CD4-positive, alpha-beta T cell treated with Interferon alpha-2 for 1 hour (primary cell): Measurements from ENCODE around the gene ABHD12.

ENCODE experiments used
- DNase-seq, 2 donors: peaks; one replicate each; pipeline ENCODE4 v3.0.0-alpha.2; 2020 to 2022

ABHD12 gene

DNA sequence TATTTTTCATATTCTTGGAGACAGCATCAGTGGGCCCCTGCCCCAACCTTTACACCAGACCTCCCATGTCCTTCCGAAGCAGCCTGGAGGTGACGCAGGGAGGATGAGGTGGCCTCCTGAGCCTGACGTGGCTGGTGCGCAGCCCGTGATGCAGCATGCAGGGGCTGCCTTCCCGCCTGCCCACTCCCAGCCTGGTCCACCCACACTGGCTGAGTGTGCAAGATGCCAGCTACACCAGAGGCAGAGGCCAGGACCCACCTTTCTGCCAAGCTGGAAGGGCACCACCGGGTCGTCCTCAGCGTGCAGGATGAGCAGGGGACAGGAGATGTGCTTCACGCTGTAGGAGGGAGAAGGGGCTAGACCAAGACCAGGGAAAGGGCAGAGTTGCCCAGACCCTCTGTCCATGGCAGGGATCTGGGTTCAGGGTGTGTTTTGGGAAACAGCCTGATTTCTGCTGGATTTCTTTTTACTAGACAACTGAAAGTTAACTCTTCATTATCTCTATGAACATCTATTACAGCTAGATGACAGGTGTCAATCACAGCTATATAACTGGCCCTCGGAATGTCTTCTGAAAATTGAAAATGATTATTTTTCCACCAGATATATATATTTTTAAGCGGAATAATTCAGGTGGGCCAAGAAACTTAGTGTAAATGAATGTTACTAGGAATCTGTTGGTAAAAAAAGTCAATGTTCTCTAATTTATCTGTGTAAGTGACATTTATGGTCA lies 87.2 kb downstream of the ABHD12 start:
- DNase-seq = no peak

DNA sequence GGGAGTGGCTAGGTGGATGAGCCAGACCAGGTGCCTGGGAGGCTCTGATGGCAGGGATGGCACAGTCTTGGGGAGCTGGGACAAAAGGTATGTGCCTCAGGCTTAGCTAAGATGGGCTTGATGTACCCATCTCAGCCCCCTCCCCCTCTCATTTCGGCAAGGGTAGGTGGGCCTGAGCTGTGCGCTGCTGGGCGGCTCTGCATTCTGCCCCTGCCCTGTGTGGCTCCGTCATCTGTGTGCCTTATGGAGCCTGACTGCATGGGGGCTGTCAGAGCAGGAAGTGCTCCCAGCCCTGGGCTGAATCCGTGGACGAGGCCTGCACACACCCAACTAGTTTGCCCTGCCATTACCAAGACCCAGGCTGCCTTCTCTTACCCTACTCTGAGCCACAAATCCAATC lies 88.0 kb downstream of the ABHD12 start:
- DNase-seq = no peak

DNA sequence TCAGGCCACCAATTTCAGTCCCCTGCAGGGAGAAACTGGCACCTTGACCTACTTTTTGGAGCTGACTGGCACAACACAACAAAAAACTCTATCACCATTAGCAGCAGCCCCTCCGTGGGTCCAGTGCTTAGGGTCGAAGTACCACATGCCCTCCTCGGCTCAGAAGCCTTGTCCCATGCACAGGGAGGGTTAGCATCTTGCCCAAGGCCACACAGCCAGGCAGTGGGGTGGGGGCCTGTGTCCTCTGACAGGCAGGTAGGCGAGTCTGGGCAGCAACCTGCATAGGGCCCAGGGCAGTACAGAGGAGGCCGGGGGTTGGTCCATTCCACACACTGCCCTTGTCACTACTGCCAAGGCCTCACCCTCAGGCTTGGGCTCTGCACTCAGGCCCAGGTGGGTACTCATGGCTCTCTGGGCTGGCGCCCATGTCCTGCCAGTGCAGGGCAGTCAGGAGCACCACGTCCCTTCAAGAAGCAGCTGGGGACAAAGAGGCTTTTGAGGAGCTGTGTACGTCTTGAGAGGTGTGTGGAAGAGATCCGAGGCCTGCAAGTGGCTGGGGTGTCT lies 89.2 kb downstream of the ABHD12 start:
- DNase-seq = no peak

DNA sequence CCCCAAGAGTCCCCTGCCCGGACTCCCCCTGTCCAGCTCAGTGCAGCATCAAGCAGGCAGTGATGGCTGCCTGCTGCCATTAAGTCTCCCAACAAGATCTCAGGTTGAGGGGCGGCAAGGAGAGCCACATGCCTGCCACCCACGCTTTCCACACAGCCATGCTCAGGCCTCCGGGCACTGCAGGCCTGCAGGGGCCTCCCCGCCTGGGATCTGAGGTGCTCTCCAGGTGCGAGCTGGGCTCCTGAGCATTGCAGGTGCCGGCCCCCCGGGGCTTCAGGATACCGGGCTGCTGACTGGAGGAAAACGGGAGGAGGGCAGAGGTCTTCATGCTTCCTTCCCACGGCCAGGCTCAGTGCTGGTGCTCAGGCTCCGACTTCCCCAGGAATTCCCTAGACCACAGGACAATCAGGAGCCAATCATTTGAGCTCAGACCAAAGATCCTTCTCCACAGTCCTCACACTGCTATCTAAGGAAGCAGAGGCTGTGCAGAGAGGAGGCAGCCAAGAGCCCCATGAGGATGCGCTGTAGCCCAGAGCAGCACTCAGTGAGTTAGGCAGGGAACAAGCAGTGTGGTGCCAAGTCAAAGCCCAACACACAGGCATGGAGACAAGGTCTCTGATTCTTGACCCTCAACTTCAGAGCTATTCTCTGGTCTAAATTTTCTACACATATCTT lies 90.0 kb downstream of the ABHD12 start:
- no peak for DNase-seq

DNA sequence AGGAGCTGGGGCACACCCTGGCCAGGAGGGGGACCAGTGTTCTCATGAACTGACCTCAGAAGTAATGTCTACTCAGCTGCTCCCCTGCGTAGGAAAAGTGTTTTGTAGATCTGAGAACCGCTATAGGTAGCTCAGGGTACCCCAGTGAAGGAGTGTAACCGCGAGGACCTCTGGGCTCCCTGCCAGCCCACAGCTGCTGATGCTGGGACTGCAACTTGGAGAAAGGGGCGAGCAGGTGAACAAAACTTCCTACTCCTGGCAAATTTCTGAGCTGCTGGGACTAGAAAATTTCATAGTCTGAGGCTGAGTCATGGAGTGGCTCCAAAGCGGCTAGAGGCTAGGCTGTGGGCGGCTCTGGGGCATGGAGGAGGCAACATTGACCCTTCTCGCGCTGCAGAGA lies 90.8 kb downstream of the ABHD12 start:
- no peak for DNase-seq

DNA sequence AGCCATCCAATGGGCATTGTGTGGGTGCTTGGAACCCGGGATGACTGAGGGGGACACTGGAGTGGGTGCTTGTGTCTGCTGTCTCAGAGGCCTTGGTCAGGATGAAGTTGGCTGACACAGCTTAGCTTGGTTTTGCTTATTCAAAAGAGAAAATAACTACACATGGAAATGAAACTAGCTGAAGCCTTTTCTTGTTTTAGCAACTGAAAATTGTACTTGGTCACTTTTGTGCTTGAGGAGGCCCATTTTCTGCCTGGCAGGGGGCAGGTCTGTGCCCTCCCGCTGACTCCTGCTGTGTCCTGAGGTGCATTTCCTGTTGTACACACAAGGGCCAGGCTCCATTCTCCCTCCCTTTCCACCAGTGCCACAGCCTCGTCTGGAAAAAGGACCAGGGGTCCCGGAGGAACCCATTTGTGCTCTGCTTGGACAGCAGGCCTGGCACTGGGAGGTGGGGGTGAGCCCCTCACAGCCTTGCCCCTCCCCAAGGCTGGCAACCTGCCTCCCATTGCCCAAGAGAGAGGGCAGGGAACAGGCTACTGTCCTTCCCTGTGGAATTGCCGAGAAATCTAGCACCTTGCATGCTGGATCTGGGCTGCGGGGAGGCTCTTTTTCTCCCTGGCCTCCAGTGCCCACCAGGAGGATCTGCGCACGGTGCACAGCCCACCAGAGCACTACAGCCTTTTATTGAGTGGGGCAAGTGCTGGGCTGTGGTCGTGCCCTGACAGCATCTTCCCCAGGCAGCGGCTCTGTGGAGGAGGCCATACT lies 93.3 kb downstream of the ABHD12 start:
- DNase-seq = no peak

DNA sequence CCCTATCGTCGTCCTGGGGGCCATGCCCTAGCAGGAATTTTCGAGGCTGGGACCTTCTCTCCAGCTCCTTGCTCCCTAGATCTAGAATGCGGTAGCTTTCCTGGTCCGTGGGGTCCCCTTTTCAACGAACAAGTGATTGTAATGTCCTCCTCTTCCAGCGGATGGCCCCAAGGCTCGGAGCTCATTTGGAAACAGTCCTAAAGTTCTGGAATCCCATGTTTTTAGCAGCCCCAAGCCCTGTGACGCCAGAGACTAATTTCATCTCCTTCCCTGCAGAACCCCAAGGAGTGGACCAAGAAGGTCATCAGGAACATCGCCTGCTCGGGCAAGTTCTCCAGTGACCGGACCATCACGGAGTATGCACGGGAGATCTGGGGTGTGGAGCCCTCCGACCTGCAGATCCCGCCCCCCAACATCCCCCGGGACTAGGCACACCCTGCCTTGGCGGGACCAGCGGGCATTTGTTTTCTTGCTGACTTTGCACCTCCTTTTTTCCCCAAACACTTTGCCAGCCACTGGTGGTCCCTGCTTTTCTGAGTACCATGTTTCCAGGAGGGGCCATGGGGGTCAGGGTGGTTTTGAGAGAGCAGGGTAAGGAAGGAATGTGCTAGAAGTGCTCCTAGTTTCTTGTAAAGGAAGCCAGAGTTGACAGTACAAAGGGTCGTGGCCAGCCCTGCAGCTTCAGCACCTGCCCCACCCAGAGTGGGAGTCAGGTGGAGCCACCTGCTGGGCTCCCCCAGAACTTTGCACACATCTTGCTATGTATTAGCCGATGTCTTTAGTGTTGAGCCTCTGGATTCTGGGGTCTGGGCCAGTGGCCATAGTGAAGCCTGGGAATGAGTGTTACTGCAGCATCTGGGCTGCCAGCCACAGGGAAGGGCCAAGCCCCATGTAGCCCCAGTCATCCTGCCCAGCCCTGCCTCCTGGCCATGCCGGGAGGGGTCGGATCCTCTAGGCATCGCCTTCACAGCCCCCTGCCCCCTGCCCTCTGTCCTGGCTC lies 94.2 kb downstream of the ABHD12 start:
- DNase-seq = peak in 1 of 2 donors; percentile 20

DNA sequence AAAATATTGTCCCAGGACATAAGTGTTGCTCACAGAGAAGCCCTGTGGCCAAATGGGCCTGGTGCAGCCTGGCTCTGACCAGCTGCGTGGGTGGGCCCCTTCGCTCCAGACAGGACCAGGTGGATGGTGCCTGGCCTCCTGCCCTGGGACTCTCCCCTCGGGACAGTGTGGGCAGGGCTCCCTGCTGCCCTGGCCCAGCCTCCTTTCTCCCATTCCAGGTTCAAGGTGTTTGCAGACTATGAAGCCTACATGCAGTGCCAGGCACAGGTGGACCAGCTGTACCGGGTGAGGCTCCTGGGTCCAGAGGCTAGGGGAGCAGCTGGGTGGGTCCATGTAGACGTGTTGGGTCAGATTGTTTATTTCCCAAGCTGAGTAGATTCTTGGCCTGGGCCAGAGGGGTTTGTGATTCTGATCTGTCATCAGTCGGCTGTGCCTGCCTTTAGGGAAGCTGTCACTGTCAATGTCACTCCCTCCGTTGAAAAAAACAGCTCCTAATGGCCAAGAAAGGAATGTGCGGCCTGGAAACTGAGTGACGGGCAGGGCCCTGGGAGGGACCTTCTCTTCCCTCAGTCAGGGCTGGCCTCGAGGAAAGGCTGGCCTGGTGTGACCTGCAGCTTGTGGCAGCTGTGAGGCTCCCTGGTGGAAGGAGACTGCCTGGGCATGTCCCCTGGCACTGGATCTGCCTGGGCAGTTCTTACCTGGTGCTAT lies 95.1 kb downstream of the ABHD12 start:
- DNase-seq = no peak

DNA sequence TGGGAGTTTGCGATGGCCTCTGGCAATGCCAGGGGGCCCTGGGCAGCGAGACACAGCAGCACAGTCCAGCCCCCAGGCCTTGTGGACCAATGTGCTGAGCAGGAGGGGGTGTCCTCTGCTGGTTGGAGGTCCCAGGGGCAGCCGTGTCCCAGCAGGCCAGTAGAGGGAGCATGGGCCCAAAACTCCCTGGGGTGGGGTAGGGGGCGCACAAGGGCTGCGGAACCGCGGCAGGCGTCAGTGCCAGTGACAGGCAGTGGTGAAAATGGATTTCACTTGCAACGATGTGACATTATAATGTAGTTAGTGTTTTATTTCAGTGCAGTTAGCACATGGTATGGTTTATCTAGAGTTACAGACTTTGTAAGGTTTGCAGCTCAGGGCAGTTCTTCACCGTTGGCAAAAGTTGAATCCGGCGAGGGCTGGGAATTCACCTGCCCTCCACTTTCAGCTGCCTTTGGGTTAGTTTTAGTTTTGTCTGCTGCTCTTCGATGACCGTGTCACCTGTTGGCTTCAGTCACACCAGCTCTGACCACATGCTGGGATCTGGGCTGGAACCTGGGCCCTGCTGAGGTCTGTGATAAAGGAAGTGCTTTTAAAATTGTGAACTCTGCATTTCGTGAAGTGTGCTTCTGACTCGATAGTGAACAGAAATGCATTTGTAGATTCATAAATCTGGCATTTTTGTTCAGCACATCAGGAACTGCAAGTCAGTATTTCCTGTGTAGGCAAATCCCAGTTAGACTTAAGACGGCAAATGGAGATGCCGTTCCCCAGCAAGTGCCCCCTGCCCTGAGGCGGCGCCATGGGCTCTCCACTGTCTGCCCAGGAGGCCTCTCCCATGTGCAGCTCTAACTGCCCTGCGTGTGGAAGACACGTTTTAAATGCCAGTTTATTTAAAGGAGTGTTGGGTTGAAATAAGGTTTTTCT lies 95.9 kb downstream of the ABHD12 start:
- DNase-seq = peak; percentile 49 to 63

DNA sequence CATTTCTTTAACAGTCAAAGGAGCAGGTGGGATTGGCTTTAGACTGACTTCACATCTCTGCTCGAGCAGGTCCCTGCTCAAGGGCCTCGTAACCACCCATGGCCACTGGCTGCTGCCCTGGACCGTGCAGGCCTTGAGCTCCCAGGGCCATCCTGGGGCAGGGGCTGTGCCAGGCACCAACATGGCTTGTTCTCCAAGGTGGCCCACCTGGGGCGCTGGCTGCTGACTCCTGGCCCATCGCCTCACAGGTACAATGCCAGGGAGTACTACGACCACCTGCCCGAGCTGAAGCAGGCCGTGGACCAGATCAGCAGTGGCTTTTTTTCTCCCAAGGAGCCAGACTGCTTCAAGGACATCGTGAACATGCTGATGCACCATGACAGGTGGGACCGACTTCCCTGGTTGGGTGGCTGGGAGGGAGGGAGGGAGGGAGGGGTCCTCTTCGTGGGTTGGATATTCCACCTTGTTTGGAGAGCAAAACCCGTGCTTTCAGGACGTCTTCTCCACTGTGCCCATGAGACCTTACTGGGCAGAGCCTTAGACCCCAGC lies 96.7 kb downstream of the ABHD12 start:
- no peak for DNase-seq

DNA sequence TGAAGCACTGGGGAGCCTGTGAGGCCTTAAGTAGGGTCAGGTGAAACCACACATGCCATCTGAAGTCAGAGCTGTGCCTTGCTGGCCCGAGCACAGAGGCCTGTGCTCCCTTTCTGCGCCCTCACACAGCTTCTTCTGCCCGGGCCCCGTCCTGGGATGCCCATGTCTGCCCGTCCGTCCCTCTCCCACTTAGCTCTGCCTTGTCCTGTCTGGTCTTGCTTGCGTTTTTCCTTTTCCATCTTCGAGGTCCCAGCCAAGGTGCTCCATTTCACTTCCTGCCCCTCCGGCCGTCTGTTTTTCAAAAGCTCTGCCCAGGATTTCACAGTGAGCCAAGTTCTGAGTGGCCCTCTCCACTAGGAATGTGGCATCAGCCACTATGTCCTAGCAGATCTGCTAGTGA lies 97.1 kb downstream of the ABHD12 start:
- DNase-seq = no peak

DNA sequence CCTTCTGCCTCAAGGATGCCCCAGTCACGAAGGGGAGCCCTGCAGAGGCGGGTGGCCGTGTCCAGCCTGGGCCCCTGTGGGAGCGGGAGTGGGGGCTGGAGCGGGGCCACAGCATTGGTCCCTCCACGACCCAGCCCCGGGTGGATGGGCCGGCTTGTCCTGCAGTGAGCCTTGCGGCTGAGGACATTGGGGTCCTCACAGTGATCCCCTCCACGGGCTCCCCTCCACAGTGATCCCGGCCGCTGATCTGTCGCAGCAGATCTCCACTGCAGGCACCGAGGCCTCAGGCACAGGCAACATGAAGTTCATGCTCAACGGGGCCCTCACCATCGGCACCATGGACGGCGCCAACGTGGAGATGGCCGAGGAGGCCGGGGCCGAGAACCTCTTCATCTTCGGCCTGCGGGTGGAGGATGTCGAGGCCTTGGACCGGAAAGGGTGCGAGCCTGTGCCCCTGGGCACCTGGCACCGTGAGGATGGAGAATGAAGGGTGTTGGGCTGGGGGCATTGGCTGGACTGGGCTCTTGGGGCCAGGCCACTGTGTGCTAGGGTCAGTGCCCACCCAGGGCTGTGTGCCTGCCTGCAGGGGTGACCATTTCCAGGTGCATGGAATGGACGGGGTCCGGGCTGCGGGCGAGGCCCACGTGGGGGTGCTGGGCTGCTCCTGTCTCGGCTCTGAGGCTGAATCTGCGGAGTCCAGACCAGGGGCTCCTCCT lies 98.3 kb downstream of the ABHD12 start:
- no peak for DNase-seq

DNA sequence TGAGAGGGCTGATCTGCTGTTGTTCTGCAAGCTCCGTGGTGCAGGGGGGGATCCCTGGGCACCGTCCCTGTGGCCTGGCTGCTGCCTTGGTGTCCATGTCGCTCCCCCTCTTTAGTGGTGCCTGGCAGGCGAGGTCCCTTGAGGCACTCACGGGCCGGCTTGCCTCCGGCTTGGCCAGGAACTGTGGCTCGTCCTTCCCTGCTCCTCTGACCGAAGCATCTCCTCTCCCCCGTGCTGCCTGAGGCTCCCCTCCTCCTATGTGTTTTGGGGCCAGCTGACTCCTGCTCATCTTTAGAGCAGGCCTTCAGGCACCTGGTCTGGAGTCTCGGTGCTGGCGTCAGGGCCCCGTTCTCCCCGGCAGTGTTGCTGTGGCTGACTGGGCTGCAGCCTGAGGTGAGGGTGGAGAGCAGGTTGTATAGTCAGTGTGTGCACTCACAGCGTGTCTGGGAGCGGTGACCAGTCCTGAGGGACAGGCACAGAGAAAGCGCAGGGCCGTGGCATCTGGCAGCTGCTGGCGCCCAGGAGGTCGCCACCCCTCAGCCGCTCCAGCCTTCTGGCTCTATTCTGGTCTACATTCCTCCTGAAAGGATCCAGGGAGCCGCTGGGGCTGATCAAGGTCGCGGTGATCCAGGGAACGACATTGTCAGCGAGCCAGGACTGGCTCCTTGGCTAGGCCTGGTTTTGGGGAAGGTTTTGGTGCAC lies 99.1 kb downstream of the ABHD12 start:
- no peak for DNase-seq

DNA sequence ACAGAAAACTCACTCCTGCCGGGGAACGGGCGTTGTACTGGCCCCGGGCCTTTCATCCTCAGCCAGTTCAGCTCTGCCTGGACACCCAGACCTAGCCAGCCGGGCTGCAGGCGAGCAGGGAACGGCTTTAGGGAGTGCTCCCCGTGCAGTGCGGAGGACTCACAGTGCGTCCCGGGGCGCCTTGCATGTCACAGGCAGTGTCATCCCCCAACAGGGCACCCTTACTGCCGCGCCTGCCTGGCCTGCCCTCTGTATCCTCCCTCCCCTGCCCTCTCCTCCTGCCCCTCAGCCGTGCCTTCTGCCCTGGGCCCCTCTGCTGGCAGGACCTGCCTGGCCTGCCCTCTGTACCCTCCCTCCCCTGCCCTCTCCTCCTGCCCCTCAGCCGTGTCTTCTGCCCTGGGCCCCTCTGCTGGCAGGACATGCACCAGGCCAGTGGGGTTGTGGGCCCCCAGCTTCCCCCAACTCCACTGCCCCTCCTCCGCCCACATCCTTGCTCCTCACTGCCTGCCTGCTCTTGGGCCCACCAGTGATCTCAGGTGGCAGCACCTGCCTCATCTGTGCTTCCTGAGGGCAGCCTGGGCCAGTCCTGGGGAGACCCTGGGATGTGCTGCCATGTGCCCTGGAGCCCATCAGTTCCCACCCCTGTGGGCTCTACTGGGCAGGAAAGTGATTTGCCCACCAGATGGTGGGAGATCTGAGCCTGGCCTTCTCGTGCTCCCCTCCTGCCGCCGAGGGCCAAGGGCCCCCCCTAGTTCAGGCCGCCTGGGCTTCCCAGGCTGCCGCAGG lies 99.8 kb downstream of the ABHD12 start:
- DNase-seq = no peak

DNA sequence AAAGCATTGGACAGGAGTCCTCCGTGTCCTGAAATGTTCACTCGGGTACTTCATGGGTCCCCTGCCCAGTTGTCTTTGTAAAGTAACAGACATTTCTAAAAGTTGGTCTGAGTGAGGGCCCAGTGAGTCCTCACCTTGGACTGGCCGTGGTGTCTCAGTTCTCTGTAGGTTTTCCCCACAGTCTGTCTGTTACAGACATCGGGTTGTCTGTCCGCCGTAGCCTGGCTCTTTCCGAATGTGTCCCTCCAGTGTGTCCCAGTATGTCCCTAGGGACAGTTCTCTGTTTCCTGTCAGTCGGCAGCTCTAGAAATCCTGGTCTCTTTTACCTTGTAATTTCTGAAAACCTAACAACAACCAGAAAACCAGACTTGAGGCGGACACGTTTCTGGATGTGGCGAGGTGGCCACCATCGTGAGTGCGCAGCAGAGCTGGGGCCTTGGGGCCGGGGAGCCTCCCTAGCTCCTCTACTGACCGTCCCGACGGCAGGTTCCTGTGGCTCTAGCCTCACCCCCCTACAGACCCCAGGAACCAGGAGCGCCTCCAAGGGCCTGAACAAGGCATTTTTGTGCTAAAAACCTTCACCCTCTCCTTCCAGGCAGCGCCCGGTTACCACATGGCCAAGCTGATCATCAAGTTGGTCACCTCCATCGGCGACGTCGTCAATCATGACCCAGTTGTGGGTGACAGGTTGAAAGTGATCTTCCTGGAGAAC lies 100.6 kb downstream of the ABHD12 start:
- DNase-seq = no peak

DNA sequence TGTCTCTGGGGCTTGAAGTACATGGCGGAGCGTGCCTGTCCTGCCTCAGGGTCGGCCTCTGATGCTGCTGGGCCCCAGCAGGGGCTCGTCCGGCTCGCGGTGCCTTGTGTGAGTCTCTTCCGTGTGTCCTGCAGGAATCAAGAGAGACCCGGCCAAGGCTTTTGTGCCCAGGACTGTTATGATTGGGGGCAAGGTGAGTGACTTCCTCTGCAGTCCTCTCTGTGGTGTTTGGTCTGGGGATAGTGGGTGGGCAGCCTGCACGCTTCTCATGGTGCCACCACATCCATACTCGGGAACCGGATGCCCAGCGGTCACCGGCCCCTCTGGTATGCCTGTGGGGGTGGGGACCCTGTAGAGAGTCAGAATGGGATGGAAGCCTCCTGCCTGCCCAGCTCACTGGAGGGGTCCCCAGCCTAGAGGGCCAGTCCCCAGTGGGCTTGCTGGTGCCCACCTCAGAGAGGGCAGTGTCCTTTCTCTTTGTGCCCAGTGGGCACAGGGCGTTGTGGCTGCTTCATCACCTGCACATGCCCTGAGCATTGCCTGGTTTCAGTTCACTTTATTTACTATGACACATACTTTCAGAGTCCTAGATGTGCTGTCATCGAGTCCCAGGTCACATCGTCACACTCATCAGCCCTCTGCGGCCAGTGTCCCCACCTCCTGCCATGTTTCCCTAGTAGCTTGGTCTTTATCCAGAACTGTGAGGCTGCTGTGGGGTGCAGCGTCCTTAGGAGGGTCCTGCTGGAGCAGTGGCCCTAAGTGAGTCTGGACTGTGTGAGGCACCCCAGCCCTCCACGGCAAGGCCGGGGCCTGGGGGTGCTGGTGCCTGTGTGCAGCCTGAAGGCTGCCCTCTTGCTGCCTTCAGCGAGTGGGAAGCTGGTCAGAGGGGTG lies 102.1 kb downstream of the ABHD12 start:
- no peak for DNase-seq
